A549 (cell line): ENCODE results near the gene ZNF608. TPM values are rescaled to one million over a fixed set of nuclear protein-coding genes. Genes with fewer than 3 reads are reported as not detected.
A peak's percentile ranks its signal among the peaks of the same experiment; 100 is the strongest.

Experiments
- ATAC-seq, 2 experiments: fragments of 200-7000 bp in 1 of 2; fragments of >200 bp in 1 of 2; cut with Nextera tagmentation in 1 of 2; cut with Tn5 transposase in 1 of 2; 3 replicates each; pipeline versions ENCODE4 v1.8.0 to v1.9.1; 2018 to 2020; ENCODE audit warnings: mild to moderate bottlenecking in 1 of 2, moderate library complexity in 1 of 2
- CTCF ChIA-PET: fragments of 300-600 bp; sonication (Branson Sonifier 250); formaldehyde crosslinking; extraction: SDS; loops from one replicate; lab custom pipeline; 2021; ENCODE audit warnings: antibody characterized with exemption, inconsistent platforms; lab: Yijun Ruan, JAX
- POLR2A ChIA-PET: fragments of 350-600 bp; formaldehyde crosslinking; extraction: SDS; loops from one replicate; lab custom pipeline; 2021; ENCODE audit warnings: antibody characterized with exemption, inconsistent platforms; lab: Yijun Ruan, JAX
- DNase-seq, 2 experiments: peaks; one replicate each; pipeline versions ENCODE4 v3.0.0 to v3.0.0-alpha.2; 2011 to 2016; ENCODE audit warnings: low read depth in 1 of 2, low spot score in 1 of 2
- FAIRE-seq: peaks from 2 replicates; lab custom pipeline; 2011; peaks lifted over from hg19 to GRCh38; lab: Jason Lieb, UNC
- H3K27ac ChIP-seq, 2 experiments: fragments of >200 bp; sonication (Bioruptor Twin); formaldehyde crosslinking; 3 replicates each; pipeline ENCODE4 v1.5.1; 2016 to 2017
- H3K4me1 ChIP-seq: fragments of >200 bp; sonication (Bioruptor Twin); formaldehyde crosslinking; 3 replicates; pipeline ENCODE4 v1.6.1; 2016
- H3K4me2 ChIP-seq: fragments of >200 bp; sonication (Bioruptor Twin); formaldehyde crosslinking; 3 replicates; pipeline ENCODE4 v1.6.1; 2016
- H3K4me3 ChIP-seq: fragments of >200 bp; sonication (Bioruptor Twin); formaldehyde crosslinking; 3 replicates; pipeline ENCODE4 v1.5.1; 2016
- H3K9me3 ChIP-seq: fragments of >200 bp; sonication (Bioruptor Twin); formaldehyde crosslinking; 3 replicates; pipeline ENCODE4 v1.6.1; 2016
- ATOH8 ChIP-seq: fragments of 250-450 bp; sonication (Bioruptor Pico); IDR thresholded peaks from 2 replicates; pipeline ENCODE4 v1.5.0; 2020; ENCODE audit warnings: low read depth, mild to moderate bottlenecking, moderate library complexity
- BCL3 ChIP-seq: fragments of >200 bp; sonication (Bioruptor Twin); formaldehyde crosslinking; IDR thresholded peaks from 3 replicates; pipeline ENCODE4 v1.6.1; 2016
- CBX2 ChIP-seq: fragments of 200-600 bp; sonication (generic); IDR thresholded peaks from 2 replicates; pipeline ENCODE4 v1.6.1; 2016; ENCODE audit warnings: low read depth, mild to moderate bottlenecking, borderline replicate concordance
- CHD4 ChIP-seq: fragments of 200-600 bp; sonication (generic); IDR thresholded peaks from 2 replicates; pipeline ENCODE4 v1.6.1; 2016; ENCODE audit warnings: antibody characterized with exemption, mild to moderate bottlenecking, borderline replicate concordance
- EHF ChIP-seq: fragments of 250-450 bp; sonication (Bioruptor Pico); IDR thresholded peaks from 2 replicates; pipeline ENCODE4 v1.5.0; 2020; ENCODE audit warnings: mild to moderate bottlenecking
- EHMT2 ChIP-seq: fragments of 200-600 bp; sonication (generic); IDR thresholded peaks from 2 replicates; pipeline ENCODE4 v1.6.1; 2016; ENCODE audit warnings: antibody characterized with exemption, low read depth, mild to moderate bottlenecking, moderate library complexity
- EP300 ChIP-seq, 2 experiments: fragments of >200 bp; sonication (Bioruptor Twin); formaldehyde crosslinking; IDR thresholded peaks; 2 replicates in 1 of 2; 3 replicates in 1 of 2; pipeline ENCODE4 v1.6.1; 2016 to 2017
- FOXS1 ChIP-seq: fragments of 250-450 bp; sonication (Bioruptor Pico); IDR thresholded peaks from 2 replicates; pipeline ENCODE4 v1.5.0; 2020; ENCODE audit warnings: mild to moderate bottlenecking, moderate library complexity
- HDAC2 ChIP-seq: fragments of 200-600 bp; sonication (generic); IDR thresholded peaks from 2 replicates; pipeline ENCODE4 v1.6.1; 2016
- HEYL ChIP-seq: fragments of 250-450 bp; sonication (Bioruptor Pico); IDR thresholded peaks from 2 replicates; pipeline ENCODE4 v1.8.0; 2021; ENCODE audit warnings: mild to moderate bottlenecking, moderate library complexity
- HOXB13 ChIP-seq: fragments of 250-450 bp; sonication (Bioruptor Pico); IDR thresholded peaks from 2 replicates; pipeline ENCODE4 v1.5.0; 2020; ENCODE audit warnings: low read depth, mild to moderate bottlenecking, moderate library complexity
- JUN ChIP-seq, 2 experiments: fragments of >200 bp; sonication (Bioruptor Twin); formaldehyde crosslinking; IDR thresholded peaks; 2 replicates in 1 of 2; 3 replicates in 1 of 2; pipeline ENCODE4 v1.6.1; 2016 to 2017
- JUNB ChIP-seq: fragments of >200 bp; sonication (Bioruptor Twin); formaldehyde crosslinking; IDR thresholded peaks from 2 replicates; pipeline ENCODE4 v1.6.1; 2016
- KDM5A ChIP-seq: fragments of 200-600 bp; sonication (generic); IDR thresholded peaks from 2 replicates; pipeline ENCODE4 v1.6.1; 2016; ENCODE audit warnings: antibody characterized with exemption, mild to moderate bottlenecking
- MAFK ChIP-seq: fragments of 450-650 bp; IDR thresholded peaks from 2 replicates; pipeline ENCODE4 v1.6.1; 2014; ENCODE audit not compliant: partially characterized antibody
- MAZ ChIP-seq: fragments of 150-350 bp; IDR thresholded peaks from 2 replicates; pipeline ENCODE4 v1.6.1; 2014; ENCODE audit warnings: antibody characterized with exemption, low read depth, low read length, borderline replicate concordance
- MYC ChIP-seq: IDR thresholded peaks from 2 replicates; pipeline ENCODE4 v1.6.1; 2012; ENCODE audit warnings: mild to moderate bottlenecking, inconsistent platforms, low read length, improper control_type of control experiment, borderline replicate concordance
- NFE2L2 ChIP-seq: fragments of 150-350 bp; conservative IDR thresholded peaks from 2 replicates; pipeline ENCODE4 v1.6.1; 2014; ENCODE audit warnings: low read length
- RARB ChIP-seq: fragments of 250-450 bp; sonication (Bioruptor Pico); IDR thresholded peaks from 2 replicates; pipeline ENCODE4 v1.8.0; 2021; ENCODE audit warnings: mild to moderate bottlenecking, moderate library complexity
- REST ChIP-seq: fragments of 200-600 bp; sonication (generic); IDR thresholded peaks from 2 replicates; pipeline ENCODE4 v1.6.1; 2016; ENCODE audit warnings: antibody characterized with exemption, mild to moderate bottlenecking, moderate library complexity
- RFX5 ChIP-seq: fragments of 450-650 bp; IDR thresholded peaks from 2 replicates; pipeline ENCODE4 v1.7.1; 2014; ENCODE audit warnings: antibody characterized with exemption, mild to moderate bottlenecking, moderate library complexity
- RNF2 ChIP-seq: fragments of 200-600 bp; sonication (generic); IDR thresholded peaks from 2 replicates; pipeline ENCODE4 v1.6.1; 2016; ENCODE audit warnings: low read depth, mild to moderate bottlenecking, antibody characterized with exemption, moderate library complexity, borderline replicate concordance
- SMC3 ChIP-seq: fragments of >200 bp; sonication (Bioruptor Twin); formaldehyde crosslinking; IDR thresholded peaks from 3 replicates; pipeline ENCODE4 v1.6.1; 2018; ENCODE audit warnings: inconsistent platforms
- SREBF2 ChIP-seq: fragments of 450-650 bp; IDR thresholded peaks from 2 replicates; pipeline ENCODE4 v1.6.1; 2014; ENCODE audit warnings: mild to moderate bottlenecking, moderate library complexity
- TP53 ChIP-seq: fragments of 250-450 bp; sonication (Bioruptor Pico); IDR thresholded peaks from 2 replicates; pipeline ENCODE4 v1.5.0; 2021; ENCODE audit warnings: mild to moderate bottlenecking, moderate library complexity
- ZFP36 ChIP-seq: fragments of 450-650 bp; IDR thresholded peaks from 2 replicates; pipeline ENCODE4 v1.6.1; 2014; ENCODE audit warnings: borderline replicate concordance; ENCODE audit not compliant: partially characterized antibody
- ZSCAN20 ChIP-seq: fragments of 250-450 bp; sonication (Bioruptor Pico); IDR thresholded peaks from 2 replicates; pipeline ENCODE4 v1.8.0; 2022; ENCODE audit warnings: mild to moderate bottlenecking, moderate library complexity
- WGBS: methylation state at CpG from one replicate; pipeline ENCODE4 v1.1.6; 2017; ENCODE audit errors: missing lambda C conversion rate; 5-methylcytosine and 5-hydroxymethylcytosine counted together
- polyA plus RNA-seq, 4 experiments: library from polyadenylated mRNA; depleted of rRNA in 3 of 4; stranded (reverse); fragments of >200 nt; fragmentation: RNase III in 1 of 4; extraction: RNeasy Plus Mini Kit Qiagen cat#74134 plus additional on column Dnase treatment in 1 of 4; gene quantifications; 2 replicates in 3 of 4; 3 replicates in 1 of 4; pipeline ENCODE4 v1.2.3, GENCODE V29; 2011 to 2017

Gene ZNF608
- polyA plus RNA-seq, 2 of the 4 experiments (the other 2 are of a cell fraction), result 0.77 to 1.8 TPM

GRCh38 chr5:124716169-124716568, 30.3 kb downstream of the ZNF608 start:
- CTCF ChIA-PET, result interaction anchor here (1.7 kb wide), 1 partner anchor 8 kb away, joined by 3 read pairs; no protein-coding TSS in a partner anchor
- 100% methylated on average over 1 of the region's 1 CpG for WGBS
- Histone ChIP-seq H3K4me2 (no peak overlapping the region), H3K4me3 (no peak overlapping the region), H3K4me1 (no peaks in the 10 kb centered on the region), H3K9me3 (no peaks in the 10 kb centered on the region), H3K27ac (no peak overlapping the region)
- ATAC-seq, result no peak
- FAIRE-seq, result no peak
- POLR2A ChIA-PET, result no interaction called here
- TF ChIP-seq ATOH8 (no peak), ZSCAN20 (no peak), JUNB (no peak), CHD4 (no peak), SMC3 (no peak), HOXB13 (CRISPR knock-in tag) (no peak), EHMT2 (no peak), HDAC2 (no peak), EP300 (IDR thresholded peaks at IDR 0.05) (no peak), BCL3 (no peak), ZFP36 (no peak)
- DNase-seq, result no peak

GRCh38 chr5:124714910-124715309, 31.5 kb downstream of the ZNF608 start:
- no peaks in the 10 kb centered on the region for H3K9me3 ChIP-seq
- TF ChIP-seq MAFK (peak; percentile 76), KDM5A (no peak), BCL3 (no peak), RARB (CRISPR knock-in tag) (no peak)
- TF ChIP-seq, all 56 proteins: peak for 1
- Histone ChIP-seq H3K4me2 (no peak overlapping the region), H3K4me3 (no peak overlapping the region), H3K27ac (no peak overlapping the region), H3K4me1 (no peaks in the 10 kb centered on the region)
- ATAC-seq (no peak), DNase-seq (no peak), FAIRE-seq (no peak)
- ChIA-PET POLR2A (no interaction called here), CTCF (no interaction called here)

GRCh38 chr5:124713595-124713994, 32.8 kb downstream of the ZNF608 start:
- H3K4me1 ChIP-seq, result no peaks in the 10 kb centered on the region
- FAIRE-seq (no peak), ATAC-seq (no peak), DNase-seq (no peak)
- 74% methylated on average over 2 of the region's 2 CpGs for WGBS
- no peaks in the 10 kb centered on the region for H3K9me3 ChIP-seq
- no peak overlapping the region for H3K4me3 ChIP-seq
- ChIA-PET POLR2A (no interaction called here), CTCF (no interaction called here)
- TF ChIP-seq TP53 (CRISPR knock-in tag) (no peak), EHMT2 (no peak), HEYL (no peak), NFE2L2 (no peak), MAFK (no peak), RFX5 (no peak), SREBF2 (no peak), MYC (no peak), JUN (IDR thresholded peaks at IDR 0.05) (no peak), RARB (CRISPR knock-in tag) (no peak), REST (no peak), RNF2 (no peak), MAZ (no peak), CBX2 (no peak), FOXS1 (CRISPR knock-in tag) (no peak), EHF (no peak)
- H3K4me2 ChIP-seq, result no peak overlapping the region
- H3K27ac ChIP-seq, result no peak overlapping the region
